Measurements from ENCODE around the gene POU2F1. TPM values are rescaled to one million over a fixed set of nuclear protein-coding genes. Genes with fewer than 3 reads are reported as not detected.

The POU2F1 gene
- total and polyA plus RNA-seq, 2 experiments from 2014 or later = 38.8 to 66.1 TPM

- TF ChIP-seq ZNF462 (CRISPR knock-in tag; IDR thresholded peaks at IDR 0.05) = no peak
- TF ChIP-seq STAT1 (IDR thresholded peaks at IDR 0.05; ENCODE audit: unreplicated experiment) = no peak
- TF ChIP-seq ZNF114 (CRISPR knock-in tag; IDR thresholded peaks at IDR 0.05) = no peak
- no peak for TF ChIP-seq NANOG (IDR thresholded peaks at IDR 0.05; ENCODE audit: borderline replicate concordance)
These were observed 11.6 kb upstream of the POU2F1 start (continued) for GRCh38 chr1:167209044-167209443.

GRCh38 chr1:167210966-167211674 is 9.6 kb upstream of the POU2F1 start:
- no peak overlapping the region for H3K27ac ChIP-seq (ENCODE audit: low read depth)
- Mint-ChIP-seq H3K36me3 (ENCODE audit: low read depth) (peaks cover 6% of the 10 kb centered on the region; the same call in 2 of the 3 replicates), H3K9me3 (peaks cover 11% of the 10 kb centered on the region; the same call in 2 of the 3 replicates), H3K27ac (no peak overlapping the region), H3K4me1 (peaks cover 12% of the 10 kb centered on the region), H3K27me3 (ENCODE audit: insufficient read depth, low read depth, poor library complexity) (no peaks in the 10 kb centered on the region), H3K4me3 (no peak overlapping the region)
- H2AFZ ChIP-seq = peak overlapping the region; percentile 91; the same call in 1 of the 2 replicates
- H3K9me2 ChIP-seq (ENCODE audit: insufficient read depth) = no peaks in the 10 kb centered on the region
- no peak overlapping the region for H3K4me3 ChIP-seq
- H3K27me3 ChIP-seq (ENCODE audit: insufficient read depth) = no peaks in the 10 kb centered on the region
- no peak overlapping the region for H3K4me2 ChIP-seq
- H3F3A ChIP-seq (replicated peaks; ENCODE audit: low read depth) = no peaks in the 10 kb centered on the region
- no peaks in the 10 kb centered on the region for H4K20me1 ChIP-seq (replicated peaks; ENCODE audit: insufficient read depth)
- TF ChIP-seq ZNF114 (CRISPR knock-in tag; IDR thresholded peaks at IDR 0.05) (no peak), ZNF462 (CRISPR knock-in tag; IDR thresholded peaks at IDR 0.05) (no peak), POLR2AphosphoS5 (IDR thresholded peaks at IDR 0.05; ENCODE audit: low read depth) (no peak), ZNF331 (CRISPR knock-in tag; IDR thresholded peaks at IDR 0.05; ENCODE audit: low read depth) (no peak), CTCF (conservative IDR thresholded peaks at IDR 0.05; ENCODE audit: low read depth in 2 of 2) (no peak)
- H3K4me1 ChIP-seq (ENCODE audit: insufficient read depth) = peaks cover 3% of the 10 kb centered on the region; the same call in 1 of the 2 replicates
- no peak for ATAC-seq
- no peaks in the 10 kb centered on the region for H3K79me2 ChIP-seq (replicated peaks; ENCODE audit: insufficient read depth)
- H3K36me3 ChIP-seq (ENCODE audit: insufficient read depth) = no peaks in the 10 kb centered on the region
- DNase-seq (ENCODE audit: low spot score) = no peak
